Activated CD8-positive, alpha-beta T cell treated with anti-CD3 and anti-CD28 coated beads, Interleukin-2, amount 10 ng/mL, durations not matched to agents 7 days and 5 days (primary cell): ENCODE results near the gene NCOA1. TPM values are rescaled to one million over a fixed set of nuclear protein-coding genes. Genes with fewer than 3 reads are reported as not detected.
"Not testable (repeated sequence)": the region's sequence is repeated elsewhere in the genome, so short reads cannot be mapped to it uniquely, and the experiment has no call there.

Experiments
- ATAC-seq: fragments of 150-1000 bp; cut with Tn5 transposase; one replicate; pipeline ENCODE4 v1.10.0; 2021; ENCODE audit warnings: moderate library complexity
- CTCF ChIA-PET: fragments of 350-600 bp; sonication (Branson Sonifier 250); formaldehyde crosslinking; loops from one replicate; lab custom pipeline; 2021; ENCODE audit warnings: antibody characterized with exemption; lab: Charles Lee
- POLR2A ChIA-PET: fragments of 350-600 bp; sonication (Branson Sonifier 250); formaldehyde crosslinking; loops from one replicate; lab custom pipeline; 2021; ENCODE audit warnings: antibody characterized with exemption; lab: Charles Lee
- DNase-seq: peaks from one replicate; pipeline ENCODE4 v3.0.0-alpha.2; 2020
- H3K27ac Mint-ChIP-seq: one replicate; pipeline ENCODE4 v1.8.0; 2021; ENCODE audit warnings: mild to moderate bottlenecking, mixed read lengths
- H3K27me3 Mint-ChIP-seq: one replicate; pipeline ENCODE4 v1.8.0; 2021; ENCODE audit warnings: low read depth, mixed read lengths
- H3K36me3 Mint-ChIP-seq: one replicate; pipeline ENCODE4 v1.8.0; 2021; ENCODE audit warnings: low read depth, mixed read lengths
- H3K4me1 Mint-ChIP-seq: one replicate; pipeline ENCODE4 v1.8.0; 2021; ENCODE audit warnings: low read depth, mixed read lengths
- H3K4me3 Mint-ChIP-seq: one replicate; pipeline ENCODE4 v1.8.0; 2021; ENCODE audit warnings: mild to moderate bottlenecking, mixed read lengths
- H3K9me3 Mint-ChIP-seq: one replicate; pipeline ENCODE4 v1.8.0; 2022; ENCODE audit warnings: mixed read lengths; ENCODE audit not compliant: insufficient read depth
- total RNA-seq, 2 experiments: library from RNA; stranded (reverse); gene quantifications; one replicate each; pipeline ENCODE4 v1.2.3, GENCODE V29; 2021

NCOA1 gene
- total RNA-seq, 2 experiments from 2014 or later, result 14.5 to 14.7 TPM

- H3K27ac Mint-ChIP-seq, result no peak overlapping the region
- peaks cover 7% of the 10 kb centered on the region for H3K27me3 Mint-ChIP-seq
- DNase-seq (no peak), ATAC-seq (no peak)
- H3K36me3 Mint-ChIP-seq, result no peaks in the 10 kb centered on the region
- peaks cover 11% of the 10 kb centered on the region for H3K4me1 Mint-ChIP-seq
- H3K9me3 Mint-ChIP-seq, result no peaks in the 10 kb centered on the region
- CTCF ChIA-PET, result no interaction called here
- POLR2A ChIA-PET, result no interaction called here
- no peak overlapping the region for H3K4me3 Mint-ChIP-seq
Measured at GRCh38 chr2:24459224-24460161, 31.6 kb upstream of the NCOA1 start.

DNA sequence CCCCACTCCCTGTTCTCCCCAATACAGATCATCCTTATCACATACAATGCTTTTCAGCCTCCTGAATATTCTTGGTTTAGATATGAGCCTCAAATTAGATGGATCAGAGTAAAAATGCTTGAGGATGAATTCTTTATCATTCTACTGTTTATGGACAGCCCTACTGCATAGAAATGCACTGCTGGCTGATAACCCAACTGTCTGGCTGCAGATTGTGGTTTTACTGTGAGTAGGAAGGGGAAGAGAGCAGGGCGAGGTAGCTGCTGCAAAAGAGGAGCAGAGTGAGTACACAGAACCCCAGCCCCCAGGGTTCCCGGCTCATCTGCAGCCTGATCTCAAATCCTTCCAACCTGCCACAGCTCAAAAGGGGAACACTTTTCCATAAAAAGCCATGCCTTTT lies 29.4 kb upstream of the NCOA1 start:
- Mint-ChIP-seq H3K9me3 (no peaks in the 10 kb centered on the region), H3K4me1 (peaks cover 7% of the 10 kb centered on the region), H3K27ac (no peak overlapping the region), H3K27me3 (peaks cover 4% of the 10 kb centered on the region), H3K4me3 (no peak overlapping the region), H3K36me3 (no peaks in the 10 kb centered on the region)
- CTCF ChIA-PET, result no interaction called here
- POLR2A ChIA-PET, result no interaction called here
- no peak for ATAC-seq
- no peak for DNase-seq

- H3K4me3 Mint-ChIP-seq, result no peak overlapping the region
- H3K27ac Mint-ChIP-seq, result no peak overlapping the region
- no peak for ATAC-seq
- no peaks in the 10 kb centered on the region for H3K9me3 Mint-ChIP-seq
- ChIA-PET POLR2A (no interaction called here), CTCF (no interaction called here)
- DNase-seq, result no peak
- no peaks in the 10 kb centered on the region for H3K36me3 Mint-ChIP-seq
- H3K4me1 Mint-ChIP-seq, result peaks cover 7% of the 10 kb centered on the region
- H3K27me3 Mint-ChIP-seq, result peaks cover 8% of the 10 kb centered on the region
Measured at GRCh38 chr2:24463271-24463670, 27.8 kb upstream of the NCOA1 start.

DNA sequence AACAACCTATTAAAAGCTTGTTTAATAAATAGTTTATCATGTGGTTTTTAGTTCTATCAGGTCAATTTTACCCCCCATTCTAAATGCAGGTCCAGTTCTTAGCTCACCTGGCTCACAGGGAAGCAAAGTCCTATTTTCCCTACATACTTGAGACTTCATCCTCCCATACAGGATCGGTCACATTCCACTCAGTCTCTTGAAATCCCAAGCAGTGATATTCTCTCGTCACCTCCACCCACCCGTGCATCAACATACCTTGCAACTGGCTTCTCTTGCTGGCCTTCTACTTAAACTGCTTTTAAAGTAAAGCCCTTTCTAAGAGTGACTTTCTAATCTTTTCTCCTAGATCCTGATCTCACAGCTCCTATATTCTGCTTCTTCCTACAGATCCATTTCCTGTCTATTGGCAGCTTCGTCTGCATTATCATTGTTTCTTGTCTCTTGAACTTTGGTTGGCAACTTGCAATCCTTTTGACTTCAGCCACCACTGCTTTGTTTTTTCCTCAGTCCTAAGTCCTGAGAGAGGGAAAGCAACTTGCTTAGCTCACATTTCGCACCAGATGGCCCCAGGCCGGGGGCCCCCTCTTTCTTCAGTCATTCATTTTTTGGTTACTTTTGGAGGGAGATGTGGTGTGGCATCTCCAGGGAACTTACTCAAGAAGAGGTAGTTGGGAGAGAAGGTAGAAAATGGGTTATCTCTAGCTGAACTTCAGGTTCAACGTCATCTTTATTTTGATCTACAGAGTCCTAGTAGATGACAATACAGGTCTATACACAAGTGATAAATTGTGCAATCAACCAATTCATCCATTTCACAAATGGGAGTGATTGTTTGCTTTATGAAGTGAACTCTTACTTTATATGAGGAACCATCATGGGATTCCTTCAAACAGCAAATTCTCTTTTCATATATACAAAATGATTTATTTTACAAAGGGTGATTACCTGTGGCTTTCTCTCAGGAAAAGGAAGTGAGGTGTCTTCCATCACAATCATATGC lies 23.9 kb upstream of the NCOA1 start:
- Mint-ChIP-seq H3K27me3 (peaks cover 4% of the 10 kb centered on the region), H3K27ac (no peak overlapping the region), H3K4me1 (peaks cover under 1% of the 10 kb centered on the region), H3K4me3 (no peak overlapping the region), H3K9me3 (no peaks in the 10 kb centered on the region), H3K36me3 (no peaks in the 10 kb centered on the region)
- ATAC-seq (no peak), DNase-seq (no peak)
- CTCF ChIA-PET, result no interaction called here
- POLR2A ChIA-PET, result interaction anchor here (0.6 kb wide), 1 partner anchor 27 kb away, joined by 3 read pairs; no protein-coding TSS in a partner anchor

DNA sequence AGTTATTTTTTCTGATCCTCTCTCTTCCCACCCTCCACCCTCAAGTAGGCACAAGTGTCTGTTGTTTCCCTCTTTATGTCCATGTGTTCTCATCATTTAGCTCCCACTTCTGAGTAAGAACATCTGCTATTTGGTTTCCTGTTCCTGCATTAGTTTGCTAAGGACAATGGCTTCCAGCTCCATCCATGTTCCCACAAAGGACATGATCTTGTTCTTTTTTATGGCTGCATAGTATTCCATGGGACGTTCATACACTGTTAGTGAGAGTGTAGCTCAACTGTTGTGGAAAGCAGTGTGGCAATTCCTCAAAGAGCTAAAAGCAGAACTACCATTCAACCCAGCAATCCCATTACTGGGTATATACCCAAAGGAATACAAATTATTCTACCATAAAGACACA lies 22.6 kb upstream of the NCOA1 start:
- H3K4me3 Mint-ChIP-seq, result not testable (repeated sequence)

GRCh38 chr2:24469148-24469650 lies 21.9 kb upstream of the NCOA1 start:
- H3K27ac Mint-ChIP-seq, result no peak overlapping the region
- no peak overlapping the region for H3K4me3 Mint-ChIP-seq
- ATAC-seq (no peak), DNase-seq (no peak)
- CTCF ChIA-PET, result interaction anchor here (1.4 to 2.9 kb wide), 2 partner anchors 17 to 59 kb away, joined by 3 to 6 read pairs; no protein-coding TSS in a partner anchor
- H3K27me3 Mint-ChIP-seq, result peaks cover 4% of the 10 kb centered on the region
- H3K4me1 Mint-ChIP-seq, result no peaks in the 10 kb centered on the region
- no peaks in the 10 kb centered on the region for H3K9me3 Mint-ChIP-seq
- no peaks in the 10 kb centered on the region for H3K36me3 Mint-ChIP-seq
- POLR2A ChIA-PET, result no interaction called here

More for the DNA sequence above, 22.6 kb upstream of the NCOA1 start:
- DNase-seq, H3K4me1 Mint-ChIP-seq, H3K36me3 Mint-ChIP-seq, H3K27ac Mint-ChIP-seq, ATAC-seq, H3K9me3 Mint-ChIP-seq, H3K27me3 Mint-ChIP-seq, POLR2A ChIA-PET: not testable (repeated sequence)
- CTCF ChIA-PET, result interaction anchor here (2.9 kb wide), 1 partner anchor 59 kb away, joined by 6 read pairs; no protein-coding TSS in a partner anchor

DNA sequence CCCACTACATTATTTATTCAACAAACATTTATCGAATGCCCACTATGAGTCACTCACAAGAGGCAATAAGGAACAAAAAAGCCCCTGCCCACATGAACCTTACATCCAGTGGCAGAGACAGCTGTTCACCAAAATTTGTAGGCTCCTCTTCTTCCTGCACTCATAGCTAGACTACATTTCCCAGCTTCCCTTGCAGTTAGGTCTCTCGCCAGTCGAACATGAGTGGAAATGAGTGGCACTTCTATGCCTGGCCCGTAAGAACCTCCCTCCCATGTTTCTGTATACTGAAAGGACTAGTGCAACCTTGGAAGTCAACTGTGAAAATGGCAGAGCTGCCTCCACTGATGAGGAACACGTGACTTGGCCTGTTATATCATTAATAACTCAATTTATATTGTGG lies 19.4 kb upstream of the NCOA1 start:
- ChIA-PET POLR2A (no interaction called here), CTCF (interaction anchor here (1.0 kb wide), 1 partner anchor 38 kb away, joined by 3 read pairs; no protein-coding TSS in a partner anchor)
- Mint-ChIP-seq H3K9me3 (no peaks in the 10 kb centered on the region), H3K4me1 (no peaks in the 10 kb centered on the region), H3K27me3 (peaks cover 7% of the 10 kb centered on the region), H3K36me3 (no peaks in the 10 kb centered on the region), H3K4me3 (no peak overlapping the region), H3K27ac (no peak overlapping the region)
- ATAC-seq (no peak), DNase-seq (no peak)

- POLR2A ChIA-PET, result no interaction called here
- no peaks in the 10 kb centered on the region for H3K4me1 Mint-ChIP-seq
- H3K36me3 Mint-ChIP-seq, result no peaks in the 10 kb centered on the region
- DNase-seq (no peak), ATAC-seq (no peak)
- no peaks in the 10 kb centered on the region for H3K9me3 Mint-ChIP-seq
- CTCF ChIA-PET, result no interaction called here
- no peak overlapping the region for H3K27ac Mint-ChIP-seq
- H3K4me3 Mint-ChIP-seq, result no peak overlapping the region
- peaks cover 3% of the 10 kb centered on the region for H3K27me3 Mint-ChIP-seq
Measured at GRCh38 chr2:24472416-24472815, 18.6 kb upstream of the NCOA1 start.

- POLR2A ChIA-PET, result no interaction called here
- Mint-ChIP-seq H3K4me1 (no peaks in the 10 kb centered on the region), H3K4me3 (no peak overlapping the region), H3K27ac (no peak overlapping the region), H3K9me3 (no peaks in the 10 kb centered on the region), H3K27me3 (peaks cover 6% of the 10 kb centered on the region), H3K36me3 (no peaks in the 10 kb centered on the region)
- ATAC-seq (no peak), DNase-seq (no peak)
- CTCF ChIA-PET, result no interaction called here
Measured at GRCh38 chr2:24473626-24474025, 17.4 kb upstream of the NCOA1 start.

DNA sequence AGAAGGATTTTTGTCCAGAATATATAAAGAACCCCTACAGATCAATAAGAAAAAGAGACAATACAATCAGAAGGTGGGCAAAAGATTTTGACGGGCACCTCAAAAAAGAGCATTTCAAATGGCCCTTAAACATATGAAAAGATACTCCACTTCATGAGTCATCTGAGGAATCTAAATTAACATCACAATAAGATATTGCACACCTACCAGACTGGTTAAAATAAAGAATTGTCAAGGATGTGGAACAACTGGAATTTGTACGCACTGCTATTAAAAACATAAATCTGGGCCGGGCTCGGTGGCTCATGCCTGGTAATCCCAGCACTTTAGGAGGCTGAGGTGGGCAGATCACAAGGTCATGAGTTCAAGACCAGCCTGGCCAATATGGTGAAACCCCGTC lies 17.0 kb upstream of the NCOA1 start:
- no peak for DNase-seq
- no peak for ATAC-seq

DNA sequence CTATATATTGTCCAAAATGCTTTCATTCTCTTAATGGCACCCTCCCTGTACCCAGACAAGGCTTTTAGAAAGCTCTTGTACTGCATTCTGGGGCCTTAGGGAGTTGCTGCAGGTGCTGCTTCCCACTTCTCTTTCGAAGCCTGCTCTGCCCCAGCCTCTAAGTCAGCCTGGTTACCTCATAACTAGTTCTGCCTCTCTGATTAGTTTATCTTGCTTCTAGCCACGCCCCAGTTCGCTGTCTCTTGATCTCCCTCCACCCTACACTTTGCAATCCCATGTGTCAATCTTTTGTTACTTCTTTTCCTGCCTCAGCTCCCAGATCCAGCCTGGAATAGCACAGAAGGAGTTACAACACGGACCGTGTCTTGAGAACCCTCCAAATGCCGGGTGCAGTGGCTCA lies 13.8 kb upstream of the NCOA1 start:
- CTCF ChIA-PET, result no interaction called here

More for the DNA sequence above, 17.0 kb upstream of the NCOA1 start:
- CTCF ChIA-PET, result no interaction called here
- Mint-ChIP-seq H3K36me3 (no peaks in the 10 kb centered on the region), H3K4me1 (no peaks in the 10 kb centered on the region), H3K4me3 (no peak overlapping the region), H3K27ac (no peak overlapping the region), H3K9me3 (no peaks in the 10 kb centered on the region), H3K27me3 (peaks cover 6% of the 10 kb centered on the region)
- POLR2A ChIA-PET, result no interaction called here

More for the DNA sequence above, 13.8 kb upstream of the NCOA1 start:
- no peaks in the 10 kb centered on the region for H3K9me3 Mint-ChIP-seq
- H3K27me3 Mint-ChIP-seq, result peaks cover 7% of the 10 kb centered on the region
- H3K27ac Mint-ChIP-seq, result no peak overlapping the region
- no peak overlapping the region for H3K4me3 Mint-ChIP-seq
- ATAC-seq (no peak), DNase-seq (no peak)
- POLR2A ChIA-PET, result no interaction called here
- no peaks in the 10 kb centered on the region for H3K36me3 Mint-ChIP-seq
- no peaks in the 10 kb centered on the region for H3K4me1 Mint-ChIP-seq
